Astrocyte (in vitro differentiated cells and primary cell): ENCODE data around the gene ARV1.

Experiments used
- CTCF ChIP-seq: IDR thresholded peaks from 2 replicates; pipeline ENCODE4 v1.5.1; 2011; ENCODE audit warnings: low read depth, mild to moderate bottlenecking, inconsistent platforms, low read length, moderate library complexity; ENCODE audit not compliant: insufficient read depth
- EZH2 ChIP-seq: IDR thresholded peaks from 2 replicates; pipeline ENCODE4 v1.6.1; 2012; ENCODE audit warnings: mild to moderate bottlenecking, low read length, inconsistent platforms; ENCODE audit not compliant: insufficient read depth

- TF ChIP-seq CTCF = no peak
- no peak for TF ChIP-seq EZH2
Measured at GRCh38 chr1:230979389-230979716, 459 bp downstream of the ARV1 start.
